NCI-H1436 (cell line): ENCODE results near the gene GSG1L.
"Not testable (repeated sequence)": the region's sequence is repeated elsewhere in the genome, so short reads cannot be mapped to it uniquely, and the experiment has no call there.

Source experiments
- DNase-seq: peaks from one replicate; lab custom pipeline; 2025; lab: John Stamatoyannopoulos, UW

The GSG1L gene

DNA sequence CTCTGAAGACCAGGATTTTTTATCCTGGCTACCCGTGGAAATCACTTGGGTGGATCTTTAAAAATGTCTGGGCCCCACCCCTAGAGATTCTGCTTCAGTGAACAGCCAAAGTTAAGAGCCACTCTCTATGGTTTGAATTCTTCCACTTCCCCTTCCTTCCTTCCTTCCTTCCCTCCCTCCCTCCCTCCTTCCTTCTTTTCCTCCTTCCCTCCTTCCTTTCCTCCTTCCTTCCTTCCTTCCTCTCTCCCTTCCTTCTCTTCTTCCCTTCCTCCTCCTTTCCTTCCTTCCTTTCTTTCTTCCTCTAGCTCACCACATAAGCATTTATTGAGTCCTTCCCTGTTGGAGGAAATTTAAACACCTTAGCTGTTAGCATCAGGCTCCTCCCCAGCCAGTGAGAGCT is 310.0 kb downstream of the GSG1L start:
- DNase-seq, result no peak

DNA sequence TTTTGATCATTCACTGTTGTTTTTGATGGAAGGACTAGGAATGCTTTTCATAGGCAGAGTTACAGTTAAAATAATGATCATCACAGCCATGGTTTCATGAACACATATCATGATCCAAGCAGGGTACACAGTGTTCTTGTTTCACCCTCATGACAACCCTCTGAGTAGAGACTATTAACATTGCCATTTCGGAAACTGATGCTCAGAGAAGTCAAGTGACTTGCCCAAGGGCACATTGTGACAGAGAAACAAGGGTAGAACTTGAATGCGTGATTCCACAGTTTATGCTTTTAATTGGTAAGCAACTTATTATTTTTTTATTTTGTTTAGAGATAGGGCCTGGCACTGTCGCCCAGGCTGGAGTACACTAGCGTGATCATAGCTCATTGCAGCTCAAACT is 311.3 kb downstream of the GSG1L start:
- no peak for DNase-seq

- DNase-seq, result no peak
These were observed 311.8 kb downstream of the GSG1L start for GRCh38 chr16:27751676-27752075.

DNA sequence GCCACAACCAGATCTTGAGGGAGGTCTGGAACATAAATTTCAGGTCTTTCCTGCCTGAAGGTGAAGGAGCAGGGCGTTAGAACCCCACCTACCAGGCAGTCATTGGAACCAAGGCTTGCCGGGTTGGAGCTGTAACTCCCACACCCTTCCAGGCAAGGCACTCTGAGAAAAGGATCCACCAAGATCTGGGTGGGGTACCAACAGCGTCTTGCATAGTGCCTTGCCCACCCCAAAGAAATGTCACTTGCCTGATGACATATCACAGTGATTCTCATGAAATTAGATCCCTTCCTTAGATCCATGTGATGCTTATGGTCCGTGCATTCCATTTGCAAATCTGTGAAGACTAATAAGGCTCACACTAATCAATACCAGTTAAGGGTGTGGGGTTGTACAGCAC is 312.3 kb downstream of the GSG1L start:
- no peak for DNase-seq

- no peak for DNase-seq
These were observed 313.6 kb downstream of the GSG1L start for GRCh38 chr16:27749946-27750345.

GRCh38 chr16:27749547-27749875 is 314.0 kb downstream of the GSG1L start:
- no peak for DNase-seq

DNA sequence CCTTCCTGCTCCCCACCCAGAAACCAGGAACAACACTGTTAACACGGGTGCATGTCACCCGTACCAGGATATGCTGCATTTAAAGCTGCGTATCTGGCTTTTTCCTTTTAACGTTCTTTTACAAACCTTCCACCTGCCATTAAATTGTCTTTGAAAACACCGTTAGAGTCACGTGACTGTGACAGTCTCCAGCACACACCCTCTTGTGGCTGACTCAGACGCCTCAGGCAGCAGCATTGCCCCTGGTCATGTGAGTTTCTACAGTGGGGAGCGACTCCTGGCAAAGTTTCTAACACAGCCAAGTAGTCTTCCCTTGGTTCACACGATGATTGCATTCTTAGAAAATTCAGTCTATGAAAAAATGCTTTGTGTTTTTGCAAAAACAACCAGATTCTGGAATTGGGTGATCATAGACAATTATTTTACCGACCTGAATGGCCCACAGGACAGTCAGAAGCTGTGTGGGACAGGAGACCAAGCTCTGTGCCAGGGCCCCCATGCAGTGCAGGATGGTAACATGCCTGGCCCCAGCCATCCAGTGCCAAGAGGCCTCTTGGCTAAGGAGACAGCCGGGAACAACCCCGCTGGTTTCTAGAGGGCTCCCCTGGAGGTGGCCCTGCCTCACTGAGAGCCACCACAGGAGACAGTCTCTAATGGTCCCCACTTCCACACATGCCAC is 314.5 kb downstream of the GSG1L start:
- DNase-seq, result peak; percentile 52

DNA sequence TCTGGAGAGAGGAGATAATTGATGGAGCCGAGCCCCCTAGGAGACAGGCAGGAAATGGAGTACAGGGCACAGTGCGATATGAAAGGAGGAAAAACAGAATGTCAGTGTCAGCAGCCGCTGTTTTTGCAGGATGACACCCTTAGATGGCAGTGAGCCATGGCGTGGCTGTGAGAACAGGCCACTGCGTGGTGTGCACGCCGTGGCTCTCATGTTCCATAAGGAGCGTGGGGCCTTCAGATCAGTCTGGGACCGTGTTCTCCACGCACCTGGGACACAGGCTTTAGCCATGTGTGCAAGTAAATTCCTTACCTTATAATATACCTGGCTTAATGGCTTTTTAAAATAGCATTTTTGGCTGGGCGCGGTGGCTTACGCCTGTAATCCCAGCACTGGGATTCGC is 315.6 kb downstream of the GSG1L start:
- DNase-seq, result no peak

- no peak for DNase-seq
These were observed 317.2 kb downstream of the GSG1L start for GRCh38 chr16:27746076-27746855.

GRCh38 chr16:27745348-27745747 is 318.2 kb downstream of the GSG1L start:
- no peak for DNase-seq

GRCh38 chr16:27743963-27744362 is 319.6 kb downstream of the GSG1L start:
- no peak for DNase-seq

- not testable (repeated sequence) for DNase-seq
These were observed 320.5 kb downstream of the GSG1L start for GRCh38 chr16:27743001-27743400.

GRCh38 chr16:27742333-27742732 is 321.2 kb downstream of the GSG1L start:
- no peak for DNase-seq

DNA sequence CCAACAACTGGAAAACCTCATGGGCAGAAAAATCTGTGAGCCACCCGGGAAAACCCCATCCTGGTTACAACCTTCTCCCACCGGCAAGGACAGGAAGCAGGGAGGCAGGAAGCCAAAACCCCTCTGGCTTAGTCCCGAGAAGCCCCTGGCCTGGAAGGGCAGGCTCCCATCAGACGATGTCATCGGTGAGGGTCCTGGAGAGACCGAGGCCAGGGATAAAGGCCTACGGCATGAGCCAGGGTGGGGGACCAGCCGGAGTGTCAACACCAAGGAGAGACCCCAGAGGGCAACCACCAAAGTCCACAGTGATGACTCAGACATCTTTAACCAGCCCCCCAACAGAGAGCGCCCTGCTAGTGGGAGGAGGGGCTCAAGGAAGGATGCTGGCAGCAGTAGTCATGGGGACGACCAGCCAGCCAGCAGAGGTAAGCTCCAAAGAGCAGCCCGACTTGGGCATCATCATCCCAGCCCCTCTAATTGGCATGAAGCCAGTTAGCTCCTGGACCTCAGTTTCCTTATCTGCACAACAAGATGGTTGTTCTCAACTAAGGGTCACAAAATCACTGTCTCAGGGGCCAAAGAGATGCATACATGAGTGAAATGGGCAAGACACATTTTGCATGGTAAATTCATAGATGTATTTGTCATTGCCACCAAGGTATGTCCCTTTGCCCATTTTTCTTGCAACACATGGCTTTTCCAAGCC is 322.9 kb downstream of the GSG1L start:
- DNase-seq, result no peak

- DNase-seq, result no peak
These were observed 323.7 kb downstream of the GSG1L start for GRCh38 chr16:27739606-27740357.

DNA sequence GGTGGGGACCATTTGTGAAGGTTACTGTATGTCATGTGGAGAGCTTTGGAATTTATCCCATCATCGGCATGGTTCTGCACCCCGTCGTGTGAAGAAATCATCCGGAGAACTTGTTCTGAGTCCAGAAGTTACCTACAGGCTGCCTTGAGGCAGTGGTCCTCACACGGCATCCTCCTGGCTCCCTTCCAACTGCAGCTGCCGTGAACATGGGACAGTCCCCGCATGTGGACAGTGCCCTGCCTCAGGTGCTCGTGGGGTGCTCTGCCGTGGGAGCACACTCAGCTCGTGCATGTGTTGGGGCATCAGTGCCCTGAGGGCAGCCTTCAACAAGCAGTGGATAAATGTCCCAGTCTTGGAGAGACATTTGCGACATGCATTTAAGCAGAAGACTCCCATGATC is 324.9 kb downstream of the GSG1L start:
- DNase-seq, result no peak
